OCI-M2 (cell line): ENCODE data around the gene MAP2K6.

Experiments
- DNase-seq: peaks from one replicate; lab custom pipeline; 2025; ENCODE audit not compliant: unreplicated experiment; lab: John Stamatoyannopoulos, UW

MAP2K6 gene

DNA sequence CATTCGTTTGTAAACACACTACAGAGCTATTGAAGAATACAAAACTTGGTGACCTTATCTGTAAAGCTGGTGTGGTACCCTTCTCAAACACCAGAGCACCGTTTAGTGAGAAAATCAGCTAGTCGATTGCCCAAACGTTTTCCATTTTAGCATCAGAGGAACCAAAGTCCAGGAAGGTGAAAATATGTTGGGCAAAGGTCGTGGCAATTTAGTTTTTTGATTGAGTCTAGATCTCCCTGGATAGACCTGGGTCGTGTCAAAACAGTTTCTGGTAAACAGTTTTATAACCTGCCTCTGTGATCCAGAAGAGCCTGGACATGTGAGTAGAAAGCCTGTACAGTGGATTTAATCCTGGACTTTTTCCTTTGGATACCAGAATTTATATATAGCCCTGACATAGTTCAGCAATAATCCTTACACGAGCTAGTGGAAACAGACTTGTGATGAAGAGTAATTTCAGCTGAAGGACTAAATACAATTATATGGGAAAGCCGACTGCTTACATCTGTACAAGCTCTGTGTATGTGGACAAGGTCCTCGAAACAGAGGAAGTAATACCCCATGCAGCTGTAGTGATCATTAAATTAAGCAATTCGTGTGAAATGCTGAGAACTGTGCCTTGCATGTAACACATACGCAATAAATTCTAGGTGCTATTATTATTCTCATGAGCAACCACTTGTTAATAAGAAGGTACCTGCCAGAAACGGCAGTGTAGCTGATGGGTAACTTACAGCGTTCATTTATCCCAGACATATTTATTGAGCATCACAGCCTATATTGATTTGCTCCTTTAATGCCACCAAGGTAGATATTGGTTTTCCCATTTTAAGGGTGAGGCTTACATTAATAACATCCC is 72.5 kb downstream of the MAP2K6 start:
- DNase-seq = no peak

DNA sequence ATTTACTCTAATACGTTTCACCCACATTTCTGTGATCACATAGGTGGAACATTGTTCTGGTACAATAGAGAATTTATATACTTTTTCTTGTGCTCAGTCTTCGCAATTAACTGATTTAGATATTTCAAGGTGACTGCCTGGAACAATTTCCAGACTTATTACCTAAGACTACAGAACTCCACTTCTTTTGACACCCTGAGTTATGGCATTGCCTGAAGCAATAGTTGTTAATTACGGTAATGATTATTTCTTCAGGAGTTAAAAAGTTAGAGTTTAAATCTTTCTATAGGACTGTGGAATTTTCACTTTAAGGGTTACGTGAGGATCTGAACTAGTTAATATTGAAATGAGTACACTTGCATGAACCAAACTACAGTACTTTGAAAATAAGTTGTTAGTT is 74.8 kb downstream of the MAP2K6 start:
- no peak for DNase-seq

DNA sequence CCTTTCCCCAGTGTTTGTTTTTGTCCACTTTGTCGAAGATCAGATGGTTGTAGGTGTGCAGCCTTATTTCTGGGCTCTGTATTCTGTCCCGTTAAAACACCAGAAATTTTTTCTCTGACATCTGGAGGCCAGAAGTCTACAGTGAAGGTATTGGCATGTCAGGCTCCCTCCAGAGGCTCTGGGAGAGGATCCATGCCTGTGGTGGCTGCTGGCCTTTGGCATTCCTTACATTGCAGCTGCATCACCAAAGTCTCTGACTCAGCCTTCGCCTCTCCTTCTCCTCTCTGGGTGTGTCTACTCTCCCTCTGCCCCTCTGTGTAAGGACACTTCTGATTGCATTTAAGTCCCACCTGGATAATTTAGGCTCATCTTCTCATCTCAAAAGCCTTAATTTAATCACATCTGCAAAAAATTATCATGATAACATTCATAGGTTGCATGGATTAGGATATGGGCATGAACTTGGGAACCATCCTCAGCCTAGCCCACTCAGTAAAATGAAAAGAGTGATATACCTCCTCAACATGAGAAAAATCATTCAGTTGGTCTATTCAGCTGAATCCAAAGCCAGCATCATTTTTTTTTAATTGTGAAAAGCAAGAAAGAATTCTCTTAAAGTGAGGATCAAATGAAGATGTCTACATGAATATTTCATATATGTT is 78.0 kb downstream of the MAP2K6 start:
- DNase-seq = no peak

DNA sequence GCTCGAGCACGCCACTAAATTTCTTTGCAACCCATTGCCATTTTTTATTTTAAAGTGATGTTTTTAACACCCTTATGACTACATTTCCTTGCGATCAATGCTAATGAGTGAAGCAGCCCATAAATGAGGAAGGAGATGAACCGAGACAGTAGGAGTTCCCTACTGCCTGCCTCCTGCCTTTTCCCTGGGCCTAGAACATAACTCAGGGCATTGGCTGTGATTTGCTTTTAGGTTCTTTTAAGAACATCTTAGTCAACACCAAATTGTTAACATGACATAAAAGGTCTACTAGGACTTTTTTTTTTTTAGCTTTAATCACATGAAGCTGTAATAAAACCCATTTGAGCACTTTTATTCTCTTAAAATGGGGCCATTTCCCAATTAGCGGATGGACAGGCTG is 81.3 kb downstream of the MAP2K6 start:
- no peak for DNase-seq

DNA sequence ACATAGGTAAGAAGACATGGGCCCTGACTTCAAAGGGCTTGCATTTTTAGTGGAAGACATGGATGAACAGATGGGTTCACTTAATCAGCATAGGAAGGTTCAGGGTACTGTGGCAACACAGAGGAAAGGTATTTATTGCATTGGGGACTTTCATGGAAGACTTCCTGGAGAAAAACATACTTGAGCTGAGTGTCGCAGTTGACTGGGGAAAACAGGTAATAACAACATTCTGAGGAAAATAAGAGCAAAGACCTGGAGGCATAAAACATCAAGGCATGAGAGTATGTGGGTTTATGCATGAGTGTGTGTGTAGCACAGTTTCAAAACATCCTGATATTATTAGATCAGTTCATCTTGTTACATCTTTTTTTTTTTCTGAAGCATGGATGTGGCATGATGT is 82.7 kb downstream of the MAP2K6 start:
- no peak for DNase-seq

DNA sequence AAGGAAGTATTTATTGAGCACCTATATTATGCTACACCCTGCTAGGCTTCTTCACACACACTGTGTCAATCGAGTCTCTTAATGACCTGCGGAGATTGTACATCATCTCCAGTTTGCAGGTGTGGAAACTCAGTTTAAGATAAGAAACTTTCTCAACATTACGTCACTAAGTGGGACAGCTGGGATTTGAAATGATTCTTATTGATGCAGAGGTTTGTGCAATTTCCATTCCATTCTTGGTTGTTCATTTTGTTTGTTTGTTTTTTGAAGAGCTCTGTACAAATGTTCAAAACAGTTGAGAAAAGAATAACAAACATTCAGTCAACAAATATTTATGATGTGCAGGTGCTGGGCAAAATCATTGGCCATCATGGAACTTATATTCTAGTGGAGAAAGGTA is 84.8 kb downstream of the MAP2K6 start:
- no peak for DNase-seq

DNA sequence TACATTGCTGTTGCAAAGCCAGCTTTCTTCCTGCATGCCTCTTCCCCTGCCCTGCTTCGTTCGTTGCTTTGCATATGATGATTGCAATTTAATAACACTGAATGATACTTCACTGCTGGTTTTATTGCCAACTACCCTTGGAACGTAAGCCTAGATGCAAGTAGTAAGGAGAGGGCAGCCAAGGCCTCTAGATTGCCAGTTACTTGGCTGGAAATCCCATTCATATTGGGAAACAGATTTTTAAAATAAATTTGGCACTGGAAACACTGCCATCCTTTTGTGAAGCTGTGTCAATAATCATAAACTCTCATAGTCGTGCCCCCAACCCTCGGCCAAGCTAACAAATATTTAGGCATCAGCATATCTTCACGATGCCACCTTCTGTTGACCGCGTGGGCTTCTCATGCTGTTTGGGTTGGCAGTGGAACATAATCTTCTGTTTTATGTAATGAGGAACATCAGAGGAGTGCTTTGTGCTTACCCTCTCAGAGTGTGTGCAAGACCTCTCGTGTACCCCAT is 86.5 kb downstream of the MAP2K6 start:
- DNase-seq = no peak

DNA sequence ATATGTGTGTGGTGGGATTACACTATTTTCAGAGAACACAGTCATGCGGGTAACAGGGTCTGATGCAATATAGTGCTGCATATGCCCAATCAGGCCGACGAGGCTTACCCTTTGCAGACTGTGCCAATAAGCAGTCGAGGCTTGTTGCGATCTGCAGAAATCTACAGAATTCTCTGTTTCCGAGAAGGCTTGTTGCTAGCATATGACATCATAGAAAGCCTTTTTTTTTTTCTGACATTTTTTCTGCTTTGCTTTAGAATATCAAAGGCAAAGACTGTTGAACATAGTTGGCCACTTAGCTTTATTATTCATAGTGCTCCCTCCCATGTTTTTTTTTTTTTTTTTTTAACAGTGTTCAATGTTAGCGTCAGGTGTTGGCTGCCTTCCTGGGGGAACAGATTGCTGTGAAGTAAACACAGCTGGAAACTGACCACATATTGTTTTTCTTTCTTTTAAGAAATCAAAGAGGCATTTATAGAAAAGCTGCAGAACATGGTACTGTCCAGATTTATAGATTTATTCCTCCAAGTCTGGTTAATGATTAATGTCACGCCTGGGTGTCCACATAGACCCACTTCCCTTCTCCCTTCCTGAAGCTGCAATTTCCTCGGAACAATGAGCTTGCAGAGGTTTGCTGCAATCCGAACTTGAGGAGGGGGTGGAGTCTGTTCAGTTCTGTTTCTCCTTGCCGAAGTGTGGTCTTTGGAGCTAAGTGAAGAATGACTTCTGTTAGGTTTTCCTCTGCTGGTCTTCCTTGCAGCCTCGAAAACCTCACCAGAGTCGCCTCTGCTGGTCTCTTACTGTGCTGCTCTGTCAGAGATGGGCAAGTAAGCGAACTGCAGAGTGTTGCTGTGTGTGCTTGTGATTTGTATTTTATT is 87.3 kb downstream of the MAP2K6 start:
- no peak for DNase-seq

DNA sequence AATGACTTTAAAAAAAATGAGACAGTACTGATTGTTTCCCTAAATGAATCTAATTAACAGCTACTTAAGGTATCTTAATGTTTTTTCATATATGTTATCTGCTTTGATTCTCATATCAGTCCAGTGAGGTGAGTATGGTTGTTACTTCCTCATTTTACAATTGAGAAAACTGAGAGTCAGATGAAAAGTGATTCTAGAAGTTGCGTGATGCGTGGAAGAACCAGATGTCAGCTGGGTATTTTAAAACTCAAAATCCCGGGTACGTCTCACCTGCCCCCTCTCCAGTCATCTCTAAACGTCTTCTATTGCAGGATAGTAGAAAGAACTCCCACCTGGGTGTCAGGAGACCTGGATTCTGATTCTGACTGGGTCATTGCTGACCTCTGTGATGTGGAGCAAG is 89.2 kb downstream of the MAP2K6 start:
- no peak for DNase-seq

DNA sequence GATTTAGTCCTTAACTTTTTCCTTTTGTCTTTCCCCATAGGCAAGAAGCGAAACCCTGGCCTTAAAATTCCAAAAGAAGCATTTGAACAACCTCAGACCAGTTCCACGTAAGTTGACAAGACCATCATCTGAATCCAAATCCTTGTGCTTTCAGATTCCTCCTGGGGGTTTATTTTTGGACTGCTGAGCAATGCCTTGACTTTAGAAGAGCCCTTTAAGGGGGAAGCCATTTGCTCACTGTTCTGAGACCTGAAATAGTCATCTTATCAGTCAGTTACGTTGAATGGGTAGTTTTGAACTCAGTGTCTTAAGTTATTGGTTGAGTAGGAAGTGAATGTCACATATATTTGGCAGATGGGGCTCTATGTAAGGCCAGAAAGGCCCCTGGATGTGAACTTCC is 91.2 kb downstream of the MAP2K6 start:
- DNase-seq = no peak

DNA sequence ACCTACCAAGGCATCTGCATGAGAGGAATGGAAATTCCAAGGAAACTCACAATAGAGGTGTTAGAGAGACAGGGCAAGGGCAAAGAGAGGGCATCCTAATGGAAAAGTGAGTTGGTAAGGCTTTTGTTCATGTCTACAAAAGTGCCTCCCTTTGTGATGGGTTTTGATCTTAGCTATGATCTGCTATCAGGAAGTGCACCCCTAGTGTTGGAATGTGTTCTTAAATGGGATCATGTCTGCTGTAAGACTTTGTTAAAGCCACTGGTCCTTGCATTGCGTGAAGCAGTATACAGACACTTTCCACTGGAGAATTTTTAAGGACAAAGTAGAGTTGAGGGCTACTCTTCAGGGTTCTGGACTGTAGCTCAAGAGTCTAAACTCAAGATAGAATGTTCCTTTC is 92.0 kb downstream of the MAP2K6 start:
- DNase-seq = no peak

DNA sequence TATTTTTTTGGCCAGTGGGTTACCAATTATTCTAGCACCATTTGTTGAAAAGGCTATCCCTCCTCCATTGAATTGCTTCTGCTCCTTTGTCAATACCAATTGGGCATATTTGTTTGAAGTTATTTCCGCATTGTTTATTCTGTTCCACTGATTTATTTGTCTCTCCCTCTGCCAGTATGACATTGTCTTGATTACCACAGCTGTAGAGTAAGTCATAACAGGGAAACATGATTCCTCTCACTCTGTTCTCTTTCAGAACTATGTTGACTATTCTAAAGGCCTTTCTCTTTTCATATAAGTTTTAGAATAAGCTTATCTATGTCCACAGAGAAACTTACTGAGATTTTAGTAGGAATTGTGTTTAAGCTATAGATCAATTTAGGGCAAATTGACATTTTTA is 94.3 kb downstream of the MAP2K6 start:
- DNase-seq = no peak

DNA sequence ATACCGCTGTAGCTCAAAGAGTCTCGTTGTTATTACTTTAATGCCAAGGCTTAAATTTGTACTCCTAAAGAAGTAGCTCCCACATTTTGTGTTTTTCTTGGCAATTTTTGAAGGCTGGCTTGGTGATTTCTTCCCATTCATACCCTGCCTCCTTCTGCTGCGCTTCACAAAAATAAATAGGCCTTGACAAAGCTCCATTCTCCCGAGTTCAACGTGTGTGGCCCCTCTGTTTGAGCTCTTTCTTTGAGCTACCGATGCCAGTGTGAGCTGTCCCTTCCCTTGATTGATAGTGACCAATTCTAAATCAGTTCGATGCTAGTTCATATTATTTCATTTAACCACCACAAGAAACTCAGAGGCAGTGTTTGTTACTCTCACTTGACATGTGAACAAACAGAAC is 96.8 kb downstream of the MAP2K6 start:
- DNase-seq = no peak

DNA sequence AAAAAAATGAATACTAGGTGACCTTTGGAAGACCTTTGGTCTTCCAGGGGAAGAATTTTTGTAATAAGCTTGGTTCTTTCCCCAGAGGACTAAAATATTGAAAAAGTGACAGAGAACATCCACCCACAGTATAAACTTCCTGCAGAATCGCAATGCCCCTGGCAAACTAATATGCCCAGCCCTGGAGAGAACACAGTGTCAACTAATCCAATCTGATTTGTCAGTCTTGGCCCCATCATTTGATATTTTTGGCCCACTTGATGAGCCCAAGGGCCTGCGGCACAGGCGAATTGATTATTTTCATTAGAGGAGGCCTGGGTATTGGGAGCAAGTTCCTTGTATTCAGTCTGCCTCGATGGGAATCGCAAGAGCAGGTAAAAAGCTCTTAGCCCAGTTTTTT is 98.4 kb downstream of the MAP2K6 start:
- no peak for DNase-seq

DNA sequence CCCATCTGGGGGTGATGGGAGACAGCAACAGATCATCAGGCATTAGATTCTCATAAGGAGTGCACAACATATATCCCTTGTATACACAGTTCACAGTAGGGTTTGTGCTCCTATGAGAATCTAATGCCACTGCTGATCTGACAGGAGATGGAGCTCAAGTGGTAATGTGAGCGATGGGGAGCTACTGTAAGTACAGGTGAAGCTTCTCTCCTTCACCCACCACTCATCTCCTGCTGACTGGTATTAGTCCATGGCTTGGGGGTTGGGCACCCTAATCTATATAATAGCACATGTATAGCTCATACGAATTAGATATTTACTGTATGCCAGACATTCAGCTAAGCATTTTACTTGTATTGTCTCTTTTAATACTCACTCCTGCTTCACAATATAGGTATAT is 101.7 kb downstream of the MAP2K6 start:
- no peak for DNase-seq

DNA sequence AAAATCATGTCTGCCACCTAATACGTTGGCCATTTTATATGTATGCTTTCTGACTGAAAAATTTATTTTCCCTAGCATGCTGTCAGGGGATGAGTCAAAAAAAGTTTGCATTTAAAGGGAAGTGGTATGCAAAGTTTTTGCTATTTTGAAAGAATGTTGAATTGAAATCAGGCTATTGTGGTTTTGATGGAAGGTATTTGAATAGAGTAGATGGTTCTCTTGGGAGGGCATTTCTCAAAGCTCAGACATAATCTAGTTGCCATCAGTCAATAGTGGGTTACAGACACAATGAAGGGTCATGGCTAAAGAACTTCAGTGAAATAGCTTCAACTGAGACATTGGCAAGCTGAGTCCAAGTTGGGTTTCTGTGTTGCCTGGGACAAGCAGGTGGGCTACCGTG is 102.4 kb downstream of the MAP2K6 start:
- no peak for DNase-seq

DNA sequence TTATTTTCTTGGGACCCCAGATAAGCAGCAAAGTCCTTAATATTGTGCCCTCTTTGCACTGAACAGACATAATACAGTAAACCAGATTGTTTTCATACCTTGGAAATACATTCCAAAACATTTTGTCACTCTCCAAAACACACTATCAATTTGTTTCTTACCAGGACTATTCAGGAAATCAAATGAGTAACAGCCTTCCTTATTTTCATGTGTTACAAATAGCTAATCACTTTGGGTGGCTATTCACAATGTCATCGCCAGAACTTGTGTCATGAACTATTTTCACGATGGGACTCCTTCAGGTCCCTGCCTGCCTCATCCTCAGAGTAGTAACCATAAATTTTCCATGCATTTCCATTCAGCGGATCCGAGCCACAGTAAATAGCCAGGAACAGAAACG is 104.5 kb downstream of the MAP2K6 start:
- no peak for DNase-seq

DNA sequence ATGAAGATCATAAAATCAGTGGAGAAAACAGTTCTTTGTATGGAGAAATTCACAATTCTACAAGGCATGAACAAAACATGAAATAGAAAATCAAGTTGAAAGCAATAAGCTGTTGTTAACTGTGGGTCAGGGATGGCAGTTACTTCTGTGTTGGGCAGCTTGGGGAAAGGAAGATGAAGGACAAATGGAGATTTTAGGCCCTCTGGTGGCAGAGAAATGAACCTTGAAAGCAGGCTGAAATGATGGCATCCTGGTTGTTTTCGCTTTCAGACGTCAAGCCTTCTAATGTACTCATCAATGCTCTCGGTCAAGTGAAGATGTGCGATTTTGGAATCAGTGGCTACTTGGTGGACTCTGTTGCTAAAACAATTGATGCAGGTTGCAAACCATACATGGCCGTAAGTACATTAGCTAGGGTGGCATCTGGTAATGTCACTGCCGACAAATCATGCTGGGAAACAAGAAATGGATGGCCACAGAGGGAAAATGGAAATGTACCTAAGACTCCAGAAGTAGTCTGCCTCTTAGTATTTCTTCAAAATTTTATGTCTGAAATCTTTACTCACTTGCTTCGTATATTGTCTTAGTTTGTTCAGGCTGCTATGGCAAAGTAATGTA is 108.9 kb downstream of the MAP2K6 start:
- DNase-seq = no peak

DNA sequence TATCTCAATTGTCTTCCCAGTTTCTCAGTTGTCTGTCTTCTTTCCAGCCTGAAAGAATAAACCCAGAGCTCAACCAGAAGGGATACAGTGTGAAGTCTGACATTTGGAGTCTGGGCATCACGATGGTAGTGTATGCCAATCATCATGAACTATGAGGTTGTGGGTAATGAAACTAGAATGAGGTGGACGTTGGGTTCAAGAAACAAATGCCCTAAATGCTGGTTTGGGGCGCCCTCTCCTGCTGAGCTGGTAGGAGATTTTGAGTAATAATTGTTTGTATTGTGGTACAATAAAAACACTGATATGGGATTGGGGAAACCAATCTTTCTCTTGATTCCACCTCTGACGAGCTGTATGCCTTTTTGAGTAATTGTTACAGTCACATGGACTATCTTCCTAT is 110.4 kb downstream of the MAP2K6 start:
- no peak for DNase-seq

DNA sequence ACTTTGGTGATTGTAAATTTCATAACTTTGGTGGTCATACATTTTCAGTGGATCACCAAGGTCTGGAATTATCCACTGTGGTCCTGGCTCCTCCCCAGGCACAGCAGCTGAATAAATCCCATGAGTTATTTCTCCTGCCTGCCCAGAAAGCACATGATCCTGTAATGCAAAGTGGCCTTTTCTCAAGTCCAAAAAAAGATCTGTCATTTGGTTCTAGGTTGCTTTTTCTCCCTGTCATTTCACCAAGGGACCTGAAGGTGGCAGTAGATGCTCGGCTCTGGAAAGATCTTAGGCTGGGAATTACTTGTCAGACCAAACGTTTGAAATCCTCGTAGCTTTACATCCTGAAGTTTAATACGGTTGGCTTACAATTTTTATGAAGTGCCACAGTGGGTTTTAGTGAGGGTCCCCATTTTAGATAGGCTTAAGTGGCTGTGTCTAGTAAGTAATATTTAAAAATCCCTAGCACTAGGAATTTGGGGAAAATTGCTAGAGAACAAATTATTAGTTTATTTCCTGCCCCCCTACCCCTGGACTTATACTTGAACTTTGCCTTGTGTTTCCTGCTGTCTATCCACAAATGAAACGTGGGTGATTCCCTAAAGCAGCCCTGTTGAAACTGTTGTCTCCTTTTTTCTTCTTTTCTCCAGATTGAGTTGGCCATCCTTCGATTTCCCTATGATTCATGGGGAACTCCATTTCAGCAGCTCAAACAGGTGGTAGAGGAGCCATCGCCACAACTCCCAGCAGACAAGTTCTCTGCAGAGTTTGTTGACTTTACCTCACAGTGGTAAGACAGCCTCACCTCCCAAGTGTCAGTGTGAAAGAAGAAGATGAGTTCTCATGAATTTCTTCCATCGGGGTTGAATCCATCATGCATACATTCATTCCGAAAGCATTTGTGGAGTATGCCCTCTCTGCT is 111.7 kb downstream of the MAP2K6 start:
- DNase-seq = no peak
